Uterus (tissue), 4 donors: ENCODE data around the gene SEPTIN11. TPM values are rescaled to one million over a fixed set of nuclear protein-coding genes. Genes with fewer than 3 reads are reported as not detected.

Experiments used
- DNase-seq, 2 donors: peaks; one replicate each; pipeline ENCODE4 v3.0.0-alpha.2; 2019 to 2020
- H3K27ac ChIP-seq, 2 donors: fragments of 200-600 bp; sonication (generic); 1 replicate in 1 of 2; 2 replicates in 1 of 2; pipeline ENCODE4 v1.5.1; 2016 to 2018
- H3K27me3 ChIP-seq, 2 donors: fragments of 200-600 bp; sonication (generic); one replicate each; pipeline ENCODE4 v1.5.1; 2018 to 2019; ENCODE audit warnings: control low read depth in 1 of 2
- H3K36me3 ChIP-seq, 2 donors: fragments of 200-600 bp; sonication (generic); one replicate each; pipeline ENCODE4 v1.5.1; 2019; ENCODE audit warnings: control low read depth in 1 of 2
- H3K4me1 ChIP-seq, 2 donors: fragments of 200-600 bp; sonication (generic); one replicate each; pipeline ENCODE4 v1.5.1; 2018 to 2019; ENCODE audit warnings: control low read depth in 1 of 2
- H3K4me3 ChIP-seq, 2 donors: fragments of 200-600 bp; sonication (generic); 1 replicate in 1 of 2; 2 replicates in 1 of 2; pipeline ENCODE4 v1.5.1; 2018 to 2019; ENCODE audit warnings: mild to moderate bottlenecking in 1 of 2
- H3K9me3 ChIP-seq, 2 donors: fragments of 200-600 bp; sonication (generic); one replicate each; pipeline ENCODE4 v1.5.1; 2019; ENCODE audit warnings: control low read depth in 1 of 2
- CTCF ChIP-seq, 4 experiments: fragments of 200-600 bp in 2 of 4; fragments of 450-650 bp in 2 of 4; sonication (generic) in 2 of 4; IDR thresholded peaks; one replicate each; pipeline ENCODE4 v1.5.1; 2016 to 2019; ENCODE audit warnings: antibody characterized with exemption in 4 of 4, mild to moderate bottlenecking in 2 of 4, moderate library complexity in 1 of 4
- POLR2A ChIP-seq, 2 donors: fragments of 450-650 bp; IDR thresholded peaks; one replicate each; pipeline ENCODE4 v1.6.1; 2016; ENCODE audit warnings: antibody characterized with exemption in 2 of 2, mild to moderate bottlenecking in 1 of 2, moderate library complexity in 1 of 2
- intact Hi-C: fragments of 100-400 bp; cut with DNase I; formaldehyde crosslinking; loops from one replicate; pipeline ENCODE4 v1.15.1; 2023; ENCODE audit warnings: low total_unique reads
- total RNA-seq, 4 donors: library from RNA; depleted of rRNA in 3 of 4; stranded (reverse); fragments of >200 nt in 3 of 4; gene quantifications; one replicate each; pipeline versions ENCODE4 v1.1.0 to v1.2.4, GENCODE V29; 2014 to 2023
- donor health status: DM: yes; HTN: yes; CAD: no.

Gene SEPTIN11
- 100 to 1,000 TPM in 1 of 4 donors, 10 to 100 TPM in 3; 49.4 to 317 (median 88.1) TPM for total RNA-seq

- Histone ChIP-seq H3K27me3 (no peaks in the 10 kb centered on the region), H3K9me3 (no peaks in the 10 kb centered on the region), H3K36me3 (no peaks in the 10 kb centered on the region), H3K4me3 (peak within 1 kb of the TSS; percentile 66 to 73), H3K27ac (peak within 1 kb of the TSS; percentile 90 to 97), H3K4me1 (no peaks in the 10 kb centered on the region)
- DNase-seq: peak; percentile 93 to 94
- TF ChIP-seq CTCF (IDR thresholded peaks at IDR 0.05) (peak in 1 of 4 experiments; percentile 56), POLR2A (IDR thresholded peaks at IDR 0.05) (peak; percentile 90 to 93)
- intact Hi-C loops: no loop called here
These were observed at the start of gene SEPTIN11 for GRCh38 chr4:76949276-76950051. Gene SEPTIN11 (plus strand): TSS chr4:76949752. CDS start chr4:76949904, 152 bp downstream.

GRCh38 chr4:76902233-76902890 is 47.2 kb upstream of the SEPTIN11 start:
- no peak overlapping the region for H3K4me3 ChIP-seq

GRCh38 chr4:76904646-76905190 is 44.8 kb upstream of the SEPTIN11 start:
- Histone ChIP-seq H3K27ac (no peak overlapping the region), H3K36me3 (no peaks in the 10 kb centered on the region), H3K4me1 (no peaks in the 10 kb centered on the region), H3K4me3 (no peak overlapping the region), H3K9me3 (no peaks in the 10 kb centered on the region), H3K27me3 (no peaks in the 10 kb centered on the region)
- no peak for DNase-seq
- TF ChIP-seq POLR2A (IDR thresholded peaks at IDR 0.05): no peak
- no peak for TF ChIP-seq CTCF (IDR thresholded peaks at IDR 0.05)
- intact Hi-C loops: no loop called here

More at GRCh38 chr4:76902233-76902890, 47.2 kb upstream of the SEPTIN11 start:
- Histone ChIP-seq H3K36me3 (no peaks in the 10 kb centered on the region), H3K27me3 (peaks cover 0 to 9% of the 10 kb centered on the region in 2 donors), H3K27ac (no peak overlapping the region), H3K4me1 (peaks cover 0 to 7% of the 10 kb centered on the region in 2 donors), H3K9me3 (no peaks in the 10 kb centered on the region)
- intact Hi-C loops: no loop called here
- TF ChIP-seq CTCF (IDR thresholded peaks at IDR 0.05) (no peak), POLR2A (IDR thresholded peaks at IDR 0.05) (no peak)
- no peak for DNase-seq

GRCh38 chr4:76905521-76905920 is 44.0 kb upstream of the SEPTIN11 start:
- intact Hi-C loops: no loop called here
- no peaks in the 10 kb centered on the region for H3K4me1 ChIP-seq
- TF ChIP-seq POLR2A (IDR thresholded peaks at IDR 0.05) (no peak), CTCF (IDR thresholded peaks at IDR 0.05) (no peak)
- no peaks in the 10 kb centered on the region for H3K9me3 ChIP-seq
- no peak overlapping the region for H3K4me3 ChIP-seq
- no peaks in the 10 kb centered on the region for H3K36me3 ChIP-seq
- no peaks in the 10 kb centered on the region for H3K27me3 ChIP-seq
- DNase-seq: no peak
- H3K27ac ChIP-seq: no peak overlapping the region

GRCh38 chr4:76909711-76910110 is 39.8 kb upstream of the SEPTIN11 start:
- H3K4me3 ChIP-seq: no peak overlapping the region
- no peaks in the 10 kb centered on the region for H3K9me3 ChIP-seq
- no peak for DNase-seq
- H3K27ac ChIP-seq: no peak overlapping the region
- H3K4me1 ChIP-seq: no peaks in the 10 kb centered on the region
- intact Hi-C loops: no loop called here
- no peak for TF ChIP-seq POLR2A (IDR thresholded peaks at IDR 0.05)
- TF ChIP-seq CTCF (IDR thresholded peaks at IDR 0.05): no peak
- no peaks in the 10 kb centered on the region for H3K36me3 ChIP-seq
- no peaks in the 10 kb centered on the region for H3K27me3 ChIP-seq
